Stimulated activated CD4-positive, alpha-beta T cell treated with anti-CD3 and anti-CD28 coated beads, TNF-alpha, amount 100 ng/mL, for 48 hours (primary cell): Measurements from ENCODE around the gene GAS2L3.
"Not testable (repeated sequence)": the region's sequence is repeated elsewhere in the genome, so short reads cannot be mapped to it uniquely, and the experiment has no call there.

Source experiments
- DNase-seq, 3 donors: peaks; one replicate each; pipeline ENCODE4 v3.0.0-alpha.2; 2020; ENCODE audit warnings: low read depth in 3 of 3

GAS2L3 gene

GRCh38 chr12:100574187-100575074, 947 bp downstream of the GAS2L3 start:
- no peak for DNase-seq

GRCh38 chr12:100576331-100577036, 3.0 kb downstream of the GAS2L3 start:
- DNase-seq = no peak

GRCh38 chr12:100578923-100579322, 5.4 kb downstream of the GAS2L3 start:
- DNase-seq = no peak

GRCh38 chr12:100579844-100580243, 6.4 kb downstream of the GAS2L3 start:
- DNase-seq = no peak

- DNase-seq = no peak
Observed at GRCh38 chr12:100584256-100584655, 10.8 kb downstream of the GAS2L3 start.

GRCh38 chr12:100591979-100592378, 18.5 kb downstream of the GAS2L3 start:
- DNase-seq = no peak

GRCh38 chr12:100593490-100593889, 20.0 kb downstream of the GAS2L3 start:
- DNase-seq = no peak

- DNase-seq = no peak
Observed at GRCh38 chr12:100601626-100602025, 28.1 kb downstream of the GAS2L3 start.

- DNase-seq = not testable (repeated sequence)
Observed at GRCh38 chr12:100602997-100603396, 29.5 kb downstream of the GAS2L3 start.

GRCh38 chr12:100608776-100609175, 35.3 kb downstream of the GAS2L3 start:
- DNase-seq = no peak

GRCh38 chr12:100610666-100611430, 37.4 kb downstream of the GAS2L3 start:
- DNase-seq = no peak

GRCh38 chr12:100612606-100613005, 39.1 kb downstream of the GAS2L3 start:
- DNase-seq = no peak

- DNase-seq = no peak
Observed at GRCh38 chr12:100624571-100624970, 51.1 kb downstream of the GAS2L3 start.

- DNase-seq = no peak
Observed at GRCh38 chr12:100632445-100632892, 59.0 kb downstream of the GAS2L3 start.

GRCh38 chr12:100633082-100633785, 59.8 kb downstream of the GAS2L3 start:
- not testable (repeated sequence) for DNase-seq

GRCh38 chr12:100643246-100643645, 69.8 kb downstream of the GAS2L3 start:
- no peak for DNase-seq

- no peak for DNase-seq
Observed at GRCh38 chr12:100646896-100647295, 73.4 kb downstream of the GAS2L3 start.

- no peak for DNase-seq
Observed at GRCh38 chr12:100651108-100651507, 77.6 kb downstream of the GAS2L3 start.

GRCh38 chr12:100651694-100652093, 78.2 kb downstream of the GAS2L3 start:
- DNase-seq = no peak

GRCh38 chr12:100652488-100652887, 79.0 kb downstream of the GAS2L3 start:
- no peak for DNase-seq

GRCh38 chr12:100656141-100656540, 82.7 kb downstream of the GAS2L3 start:
- no peak for DNase-seq
